ENCODE data around the gene HLF. TPM values are rescaled to one million over a fixed set of nuclear protein-coding genes. Genes with fewer than 3 reads are reported as not detected.
"Not testable (repeated sequence)": the region's sequence is repeated elsewhere in the genome, so short reads cannot be mapped to it uniquely, and the experiment has no call there.

The HLF gene
- total RNA-seq, 1 experiment from 2014 or later = 1.5 TPM

DNA sequence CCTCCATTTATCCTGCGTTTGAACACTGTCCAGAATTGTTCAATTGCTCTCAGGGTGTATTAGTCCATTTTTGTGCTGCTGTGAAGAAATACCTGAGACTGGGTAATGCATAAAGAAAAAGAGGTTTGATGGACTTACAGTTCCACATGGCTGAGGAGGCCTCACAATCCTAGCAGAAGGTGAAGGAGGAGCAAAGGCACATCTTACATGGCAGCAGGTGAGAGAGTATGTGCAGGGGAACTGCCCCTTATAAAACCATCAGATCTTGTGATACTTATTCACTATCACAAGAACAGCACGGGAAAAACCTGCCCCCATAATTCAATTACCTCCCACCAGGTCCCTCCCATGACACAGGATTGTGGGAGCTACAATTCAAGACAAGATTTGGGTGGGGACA, 63.8 kb downstream of the HLF start:
- CTCF ChIA-PET; H3K36me3 ChIP-seq (ENCODE audit: control insufficient read depth in 1 of 2, insufficient read depth in 2 of 2, low read length in 2 of 2); H3K4me3 ChIP-seq (replicated peaks in 1 of 2; ENCODE audit: low read depth in 1 of 2, low read length in 2 of 2); H3K27me3 ChIP-seq (ENCODE audit: insufficient read depth, low read length); H2AFZ ChIP-seq (ENCODE audit: low read depth, low read length, poor library complexity, severe bottlenecking); H3K9ac ChIP-seq (ENCODE audit: low read length); BruUV-seq (replicated peaks); H4K20me1 ChIP-seq (ENCODE audit: insufficient read depth); POLR2A ChIA-PET; H3K4me1 ChIP-seq (ENCODE audit: control insufficient read depth in 1 of 2, insufficient read depth in 2 of 2, low read length in 2 of 2); H3K79me2 ChIP-seq (ENCODE audit: insufficient read depth, low read length); H3K27ac ChIP-seq (ENCODE audit: low read depth, low read length); H3K9me3 ChIP-seq (ENCODE audit: control insufficient read depth in 1 of 2, insufficient read depth in 1 of 2, low read depth in 1 of 2, low read length in 2 of 2); ATAC-seq; RAD21 ChIA-PET (ENCODE audit: low non-redundant PET in 1 of 2, low total read pairs in 2 of 2, uncharacterized antibody in 2 of 2, unreplicated experiment in 2 of 2); intact Hi-C loops (cut with micrococcal nuclease); DNase-seq (ENCODE audit: low read depth, low spot score); H3K9me2 ChIP-seq (ENCODE audit: insufficient read depth); H3K4me2 ChIP-seq (ENCODE audit: low read length): not testable (repeated sequence)

DNA sequence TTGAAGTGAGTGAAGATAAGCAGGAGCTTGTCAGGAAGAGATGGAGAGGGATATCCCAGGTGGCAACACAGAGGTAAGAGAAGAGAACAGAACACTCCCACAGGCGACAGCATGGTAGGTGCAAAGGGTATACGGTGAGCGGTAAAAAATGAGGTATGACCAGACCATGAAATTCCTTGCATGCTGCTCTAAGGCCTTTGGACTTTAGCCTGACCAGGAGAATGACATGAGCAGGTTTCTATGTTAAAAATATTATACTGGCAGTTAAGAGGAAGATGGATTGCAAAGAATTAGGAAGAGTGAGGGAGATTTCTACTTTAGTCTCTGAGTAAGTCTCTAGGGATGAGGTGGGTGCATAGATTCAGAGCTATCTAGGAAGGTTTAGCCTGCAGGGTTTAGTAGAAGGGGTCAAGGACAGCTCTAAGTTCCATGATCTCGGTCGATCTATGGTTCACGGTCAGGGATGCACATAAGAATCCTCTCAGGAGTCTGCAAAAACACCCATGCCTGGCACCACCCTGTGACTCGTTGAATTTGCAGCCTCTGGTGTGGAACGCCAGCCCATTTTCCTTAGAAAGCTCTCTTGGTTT, 65.7 kb downstream of the HLF start:
- H3K9ac ChIP-seq (ENCODE audit: low read length) = no peak overlapping the region
- H3K79me2 ChIP-seq (ENCODE audit: insufficient read depth, low read length) = no peaks in the 10 kb centered on the region
- H3K27ac ChIP-seq (ENCODE audit: low read depth, low read length) = no peak overlapping the region
- no peak for DNase-seq (ENCODE audit: low read depth, low spot score)
- no peak overlapping the region for H3K4me2 ChIP-seq (ENCODE audit: low read length)
- H3K9me2 ChIP-seq (ENCODE audit: insufficient read depth) = no peaks in the 10 kb centered on the region; the same call in 1 of the 2 replicates
- ChIA-PET POLR2A (no interaction called here), CTCF (no interaction called here), RAD21 (ENCODE audit: low non-redundant PET in 1 of 2, low total read pairs in 2 of 2, uncharacterized antibody in 2 of 2, unreplicated experiment in 2 of 2) (no interaction called here)
- ATAC-seq = no peak
- no peak for TF ChIP-seq ZFX (IDR thresholded peaks at IDR 0.05)
- no peak for TF ChIP-seq SP1 (IDR thresholded peaks at IDR 0.05; ENCODE audit: low read depth)
- TF ChIP-seq, protein P1, sequence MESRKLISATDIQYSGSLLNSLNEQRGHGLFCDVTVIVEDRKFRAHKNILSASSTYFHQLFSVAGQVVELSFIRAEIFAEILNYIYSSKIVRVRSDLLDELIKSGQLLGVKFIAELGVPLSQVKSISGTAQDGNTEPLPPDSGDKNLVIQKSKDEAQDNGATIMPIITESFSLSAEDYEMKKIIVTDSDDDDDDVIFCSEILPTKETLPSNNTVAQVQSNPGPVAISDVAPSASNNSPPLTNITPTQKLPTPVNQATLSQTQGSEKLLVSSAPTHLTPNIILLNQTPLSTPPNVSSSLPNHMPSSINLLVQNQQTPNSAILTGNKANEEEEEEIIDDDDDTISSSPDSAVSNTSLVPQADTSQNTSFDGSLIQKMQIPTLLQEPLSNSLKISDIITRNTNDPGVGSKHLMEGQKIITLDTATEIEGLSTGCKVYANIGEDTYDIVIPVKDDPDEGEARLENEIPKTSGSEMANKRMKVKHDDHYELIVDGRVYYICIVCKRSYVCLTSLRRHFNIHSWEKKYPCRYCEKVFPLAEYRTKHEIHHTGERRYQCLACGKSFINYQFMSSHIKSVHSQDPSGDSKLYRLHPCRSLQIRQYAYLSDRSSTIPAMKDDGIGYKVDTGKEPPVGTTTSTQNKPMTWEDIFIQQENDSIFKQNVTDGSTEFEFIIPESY (IDR thresholded peaks at IDR 0.05; ENCODE audit: extremely low read depth, insufficient replicate concordance, low read length) = no peak
- no peak for TF ChIP-seq EZH2phosphoT487 (IDR thresholded peaks at IDR 0.05; ENCODE audit: borderline replicate concordance)
- no peak for TF ChIP-seq POLR2A (IDR thresholded peaks at IDR 0.05; ENCODE audit: borderline replicate concordance, extremely low read depth, insufficient read depth, insufficient read length)
- TF ChIP-seq FOSL1 (IDR thresholded peaks at IDR 0.05; ENCODE audit: low read depth) = no peak
- TF ChIP-seq, protein P2, sequence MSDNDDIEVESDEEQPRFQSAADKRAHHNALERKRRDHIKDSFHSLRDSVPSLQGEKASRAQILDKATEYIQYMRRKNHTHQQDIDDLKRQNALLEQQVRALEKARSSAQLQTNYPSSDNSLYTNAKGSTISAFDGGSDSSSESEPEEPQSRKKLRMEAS (IDR thresholded peaks at IDR 0.05) = no peak
- no peak for TF ChIP-seq CEBPB (IDR thresholded peaks at IDR 0.05; ENCODE audit: low read depth)
- no peak for TF ChIP-seq ZNF274 (IDR thresholded peaks at IDR 0.05; ENCODE audit: low read depth, low read length)
- TF ChIP-seq YY1 (IDR thresholded peaks at IDR 0.05; ENCODE audit: extremely low read depth, insufficient replicate concordance, low read depth, low read length) = no peak
- TF ChIP-seq JUND (IDR thresholded peaks at IDR 0.05) = no peak
- TF ChIP-seq RAD21 (IDR thresholded peaks at IDR 0.05; ENCODE audit: low read depth) = no peak
- TF ChIP-seq, protein P3, sequence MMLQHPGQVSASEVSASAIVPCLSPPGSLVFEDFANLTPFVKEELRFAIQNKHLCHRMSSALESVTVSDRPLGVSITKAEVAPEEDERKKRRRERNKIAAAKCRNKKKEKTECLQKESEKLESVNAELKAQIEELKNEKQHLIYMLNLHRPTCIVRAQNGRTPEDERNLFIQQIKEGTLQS (IDR thresholded peaks at IDR 0.05) = no peak
- TF ChIP-seq EZH2 (IDR thresholded peaks at IDR 0.05) = no peak
- no peak for TF ChIP-seq CBX3 (IDR thresholded peaks at IDR 0.05; ENCODE audit: low read depth)
- no peak for TF ChIP-seq SIN3A (IDR thresholded peaks at IDR 0.05; ENCODE audit: low read depth)
- TF ChIP-seq, protein P4, sequence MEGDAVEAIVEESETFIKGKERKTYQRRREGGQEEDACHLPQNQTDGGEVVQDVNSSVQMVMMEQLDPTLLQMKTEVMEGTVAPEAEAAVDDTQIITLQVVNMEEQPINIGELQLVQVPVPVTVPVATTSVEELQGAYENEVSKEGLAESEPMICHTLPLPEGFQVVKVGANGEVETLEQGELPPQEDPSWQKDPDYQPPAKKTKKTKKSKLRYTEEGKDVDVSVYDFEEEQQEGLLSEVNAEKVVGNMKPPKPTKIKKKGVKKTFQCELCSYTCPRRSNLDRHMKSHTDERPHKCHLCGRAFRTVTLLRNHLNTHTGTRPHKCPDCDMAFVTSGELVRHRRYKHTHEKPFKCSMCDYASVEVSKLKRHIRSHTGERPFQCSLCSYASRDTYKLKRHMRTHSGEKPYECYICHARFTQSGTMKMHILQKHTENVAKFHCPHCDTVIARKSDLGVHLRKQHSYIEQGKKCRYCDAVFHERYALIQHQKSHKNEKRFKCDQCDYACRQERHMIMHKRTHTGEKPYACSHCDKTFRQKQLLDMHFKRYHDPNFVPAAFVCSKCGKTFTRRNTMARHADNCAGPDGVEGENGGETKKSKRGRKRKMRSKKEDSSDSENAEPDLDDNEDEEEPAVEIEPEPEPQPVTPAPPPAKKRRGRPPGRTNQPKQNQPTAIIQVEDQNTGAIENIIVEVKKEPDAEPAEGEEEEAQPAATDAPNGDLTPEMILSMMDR (IDR thresholded peaks at IDR 0.05 in 2 of 3, conservative IDR thresholded peaks at IDR 0.05 in 1 of 3; ENCODE audit: borderline replicate concordance in 1 of 3, insufficient read depth in 1 of 3, low read depth in 2 of 3, low read length in 2 of 3) = no peak
- H3K4me3 ChIP-seq (replicated peaks in 1 of 2; ENCODE audit: low read depth in 1 of 2, low read length in 2 of 2) = no peak overlapping the region
- peaks cover 0 to 3% of the 10 kb centered on the region in 2 experiments; a peak in 1 of 4 replicates for H3K4me1 ChIP-seq (ENCODE audit: control insufficient read depth in 1 of 2, insufficient read depth in 2 of 2, low read length in 2 of 2)
- intact Hi-C loops (cut with micrococcal nuclease) = no loop called here
- no peaks in the 10 kb centered on the region for H3K27me3 ChIP-seq (ENCODE audit: insufficient read depth, low read length)
- no peak overlapping the region for H2AFZ ChIP-seq (ENCODE audit: low read depth, low read length, poor library complexity, severe bottlenecking)
- no peaks in the 10 kb centered on the region for H4K20me1 ChIP-seq (ENCODE audit: insufficient read depth)
- BruUV-seq (replicated peaks) = no TSS peak
- H3K36me3 ChIP-seq (ENCODE audit: control insufficient read depth in 1 of 2, insufficient read depth in 2 of 2, low read length in 2 of 2) = no peaks in the 10 kb centered on the region
- H3K9me3 ChIP-seq (ENCODE audit: control insufficient read depth in 1 of 2, insufficient read depth in 1 of 2, low read depth in 1 of 2, low read length in 2 of 2) = no peaks in the 10 kb centered on the region

Measured in HCT116 (cell line).